Suprapubic skin (tissue), 4 donors: Measurements from ENCODE around the gene MNT.

Experiments used
- CTCF ChIP-seq, 2 donors: fragments of 200-600 bp in 1 of 2; fragments of 450-650 bp in 1 of 2; sonication (generic) in 1 of 2; IDR thresholded peaks; one replicate each; pipeline ENCODE4 v1.5.1; 2016 to 2019; ENCODE audit warnings: antibody characterized with exemption in 2 of 2, mild to moderate bottlenecking in 1 of 2, moderate library complexity in 1 of 2
- EP300 ChIP-seq: sonication (generic); formaldehyde crosslinking; IDR thresholded peaks from one replicate; pipeline ENCODE4 v1.6.1; 2017; ENCODE audit warnings: antibody characterized with exemption
- POLR2A ChIP-seq, 2 donors: fragments of 450-650 bp; IDR thresholded peaks; one replicate each; pipeline ENCODE4 v1.6.1; 2017; ENCODE audit warnings: antibody characterized with exemption in 2 of 2, mild to moderate bottlenecking in 2 of 2, moderate library complexity in 2 of 2
- POLR2AphosphoS5 ChIP-seq, 3 donors: sonication (generic); formaldehyde crosslinking; IDR thresholded peaks; one replicate each; pipeline ENCODE4 v1.6.1; 2017; ENCODE audit warnings: antibody characterized with exemption in 3 of 3

GRCh38 chr17:2386400-2387085, 14.3 kb downstream of the MNT start:
- no peak for TF ChIP-seq POLR2AphosphoS5 (IDR thresholded peaks at IDR 0.05)
- no peak for TF ChIP-seq CTCF (IDR thresholded peaks at IDR 0.05)
- no peak for TF ChIP-seq POLR2A (IDR thresholded peaks at IDR 0.05)
- TF ChIP-seq EP300: no peak
